ENCODE results near the gene HOXB9.

GRCh38 chr17:48592577-48592976, 33.6 kb downstream of the HOXB9 start:
- no peak for TF ChIP-seq CTCF (IDR thresholded peaks at IDR 0.05; ENCODE audit: low read length)
- TF ChIP-seq EZH2 (IDR thresholded peaks at IDR 0.05; ENCODE audit: borderline replicate concordance, low read length), result no peak

Data from OCI-LY1 (cell line).